ENCODE results near the gene NR3C2. TPM values are rescaled to one million over a fixed set of nuclear protein-coding genes. Genes with fewer than 3 reads are reported as not detected.

The NR3C2 gene
- polyA plus RNA-seq, 1 of the 3 experiments (the other 2 are of a cell fraction): 0.02 TPM

DNA sequence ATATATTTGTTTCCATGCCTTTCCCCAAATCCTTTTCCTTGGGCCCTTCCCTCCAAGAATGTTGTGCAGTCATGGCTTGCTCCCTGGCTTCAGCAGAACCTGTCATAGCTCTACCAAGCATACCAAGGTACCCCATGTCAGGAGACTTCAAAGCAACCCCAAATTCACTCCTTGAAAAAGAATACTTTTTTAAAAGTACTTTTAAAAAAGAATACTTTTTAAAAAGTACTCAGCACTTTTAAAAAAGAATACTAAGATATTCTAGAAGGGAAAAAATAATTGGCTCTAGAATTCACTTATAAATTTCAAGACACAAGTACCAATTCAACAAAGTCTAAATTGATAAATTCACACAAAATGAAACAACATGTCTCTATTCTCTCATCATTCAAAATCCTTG, 76.0 kb downstream of the NR3C2 start:
- no peak for DNase-seq
- Histone ChIP-seq H3F3A (replicated peaks; ENCODE audit: insufficient read depth) (no peaks in the 10 kb centered on the region), H3K79me2 (ENCODE audit: insufficient read depth) (no peaks in the 10 kb centered on the region), H3K9me2 (no peaks in the 10 kb centered on the region), H3K4me2 (no peak overlapping the region), H4K20me1 (ENCODE audit: insufficient read depth) (no peaks in the 10 kb centered on the region), H3K36me3 (replicated peaks in 1 of 2; ENCODE audit: control insufficient read depth in 1 of 2, insufficient read depth in 2 of 2, low read length in 1 of 2) (no peaks in the 10 kb centered on the region), H3K27me3 (ENCODE audit: insufficient read depth) (no peaks in the 10 kb centered on the region; the same call in 1 of the 2 replicates), H3K4me1 (ENCODE audit: control insufficient read depth in 1 of 2, insufficient read depth in 2 of 2, low read depth in 1 of 2, low read length in 1 of 2) (no peaks in the 10 kb centered on the region), H3K9ac (no peak overlapping the region), H2AFZ (ENCODE audit: low read depth) (no peak overlapping the region), H3K4me3 (ENCODE audit: low read depth in 2 of 2, low read length in 1 of 2) (no peak overlapping the region), H3K27ac (ENCODE audit: low read depth in 2 of 2, low read length in 1 of 2) (no peak overlapping the region), H3K9me3 (no peaks in the 10 kb centered on the region)
- ChIA-PET CTCF (interaction anchor here (0.6 kb wide), 1 partner anchor 70 kb away, joined by 3 read pairs; no protein-coding TSS in a partner anchor), POLR2A (no interaction called here)
- TF ChIP-seq USF1 (IDR thresholded peaks at IDR 0.05; ENCODE audit: borderline replicate concordance, low read depth) (no peak), TAF1 (IDR thresholded peaks at IDR 0.05; ENCODE audit: borderline replicate concordance, low read depth, low read length) (no peak), RAD21 (IDR thresholded peaks at IDR 0.05; ENCODE audit: low read length) (no peak), RXRA (IDR thresholded peaks at IDR 0.05; ENCODE audit: borderline replicate concordance, low read depth) (no peak), USF2 (IDR thresholded peaks at IDR 0.05; ENCODE audit: borderline replicate concordance, low read depth, low read length) (no peak), EP300 (IDR thresholded peaks at IDR 0.05; ENCODE audit: borderline replicate concordance in 1 of 2, low read depth in 1 of 2, low read length in 1 of 2) (no peak), RFX5 (IDR thresholded peaks at IDR 0.05; ENCODE audit: low read length) (no peak), MXI1 (IDR thresholded peaks at IDR 0.05; ENCODE audit: low read depth, low read length) (no peak)
- TF ChIP-seq, protein P1, sequence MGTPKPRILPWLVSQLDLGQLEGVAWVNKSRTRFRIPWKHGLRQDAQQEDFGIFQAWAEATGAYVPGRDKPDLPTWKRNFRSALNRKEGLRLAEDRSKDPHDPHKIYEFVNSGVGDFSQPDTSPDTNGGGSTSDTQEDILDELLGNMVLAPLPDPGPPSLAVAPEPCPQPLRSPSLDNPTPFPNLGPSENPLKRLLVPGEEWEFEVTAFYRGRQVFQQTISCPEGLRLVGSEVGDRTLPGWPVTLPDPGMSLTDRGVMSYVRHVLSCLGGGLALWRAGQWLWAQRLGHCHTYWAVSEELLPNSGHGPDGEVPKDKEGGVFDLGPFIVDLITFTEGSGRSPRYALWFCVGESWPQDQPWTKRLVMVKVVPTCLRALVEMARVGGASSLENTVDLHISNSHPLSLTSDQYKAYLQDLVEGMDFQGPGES (IDR thresholded peaks at IDR 0.05; ENCODE audit: low read depth, low read length): no peak
- TF ChIP-seq, protein P2, sequence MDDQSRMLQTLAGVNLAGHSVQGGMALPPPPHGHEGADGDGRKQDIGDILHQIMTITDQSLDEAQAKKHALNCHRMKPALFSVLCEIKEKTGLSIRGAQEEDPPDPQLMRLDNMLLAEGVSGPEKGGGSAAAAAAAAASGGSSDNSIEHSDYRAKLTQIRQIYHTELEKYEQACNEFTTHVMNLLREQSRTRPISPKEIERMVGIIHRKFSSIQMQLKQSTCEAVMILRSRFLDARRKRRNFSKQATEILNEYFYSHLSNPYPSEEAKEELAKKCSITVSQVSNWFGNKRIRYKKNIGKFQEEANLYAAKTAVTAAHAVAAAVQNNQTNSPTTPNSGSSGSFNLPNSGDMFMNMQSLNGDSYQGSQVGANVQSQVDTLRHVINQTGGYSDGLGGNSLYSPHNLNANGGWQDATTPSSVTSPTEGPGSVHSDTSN (IDR thresholded peaks at IDR 0.05): no peak
- TF ChIP-seq, protein P3, sequence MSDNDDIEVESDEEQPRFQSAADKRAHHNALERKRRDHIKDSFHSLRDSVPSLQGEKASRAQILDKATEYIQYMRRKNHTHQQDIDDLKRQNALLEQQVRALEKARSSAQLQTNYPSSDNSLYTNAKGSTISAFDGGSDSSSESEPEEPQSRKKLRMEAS (IDR thresholded peaks at IDR 0.05; ENCODE audit: low read depth): no peak

DNA sequence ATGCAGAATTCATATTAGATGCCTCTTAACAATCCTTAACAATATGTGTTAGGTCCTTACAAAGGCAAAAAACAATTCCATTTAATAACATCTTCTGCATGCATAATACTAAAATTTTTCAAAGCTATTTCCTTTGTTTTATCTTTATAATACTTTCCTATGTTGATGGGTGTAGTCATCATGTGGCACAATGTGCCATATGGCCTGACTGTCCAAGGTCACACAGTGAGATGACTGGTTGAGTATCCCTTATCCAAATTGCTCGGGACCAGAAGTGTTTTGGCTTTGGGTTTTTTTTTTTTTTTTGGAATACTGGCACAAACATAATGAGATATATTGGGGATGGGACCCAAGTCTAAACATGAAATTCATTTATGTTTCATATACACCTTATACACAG, 77.7 kb downstream of the NR3C2 start:
- Histone ChIP-seq H3K79me2 (ENCODE audit: insufficient read depth) (no peaks in the 10 kb centered on the region), H3K9me2 (no peaks in the 10 kb centered on the region), H3K36me3 (replicated peaks in 1 of 2; ENCODE audit: control insufficient read depth in 1 of 2, insufficient read depth in 2 of 2, low read length in 1 of 2) (no peaks in the 10 kb centered on the region), H3K9me3 (no peaks in the 10 kb centered on the region), H3K27ac (ENCODE audit: low read depth in 2 of 2, low read length in 1 of 2) (no peak overlapping the region), H3K27me3 (ENCODE audit: insufficient read depth) (no peaks in the 10 kb centered on the region; the same call in 1 of the 2 replicates), H3K9ac (no peak overlapping the region), H3K4me3 (ENCODE audit: low read depth in 2 of 2, low read length in 1 of 2) (no peak overlapping the region), H2AFZ (ENCODE audit: low read depth) (no peak overlapping the region), H4K20me1 (ENCODE audit: insufficient read depth) (no peaks in the 10 kb centered on the region), H3K4me1 (ENCODE audit: control insufficient read depth in 1 of 2, insufficient read depth in 2 of 2, low read depth in 1 of 2, low read length in 1 of 2) (no peaks in the 10 kb centered on the region; a peak in 1 of 4 replicates), H3K4me2 (no peak overlapping the region), H3F3A (replicated peaks; ENCODE audit: insufficient read depth) (no peaks in the 10 kb centered on the region)
- DNase-seq: no peak
- POLR2A ChIA-PET: no interaction called here
- CTCF ChIA-PET: no interaction called here
- WGBS (ENCODE audit: low lambda C conversion rate): 7% methylated on average over 1 of the region's 1 CpG
- no peak for TF ChIP-seq REST (IDR thresholded peaks at IDR 0.05; ENCODE audit: low read depth, low read length)
- TF ChIP-seq FOSL2 (IDR thresholded peaks at IDR 0.05; ENCODE audit: borderline replicate concordance, low read depth): no peak
- no peak for TF ChIP-seq NRF1 (IDR thresholded peaks at IDR 0.05; ENCODE audit: low read depth, low read length)
- no peak for TF ChIP-seq EP300 (IDR thresholded peaks at IDR 0.05; ENCODE audit: borderline replicate concordance in 1 of 2, low read depth in 1 of 2, low read length in 1 of 2)
- no peak for TF ChIP-seq TAF1 (IDR thresholded peaks at IDR 0.05; ENCODE audit: borderline replicate concordance, low read depth, low read length)
- no peak for TF ChIP-seq EZH2phosphoT487 (IDR thresholded peaks at IDR 0.05; ENCODE audit: borderline replicate concordance, low read depth)
- no peak for TF ChIP-seq USF1 (IDR thresholded peaks at IDR 0.05; ENCODE audit: borderline replicate concordance, low read depth)
- TF ChIP-seq SIN3A (IDR thresholded peaks at IDR 0.05; ENCODE audit: borderline replicate concordance, low read depth, low read length): no peak
- no peak for TF ChIP-seq RXRA (IDR thresholded peaks at IDR 0.05; ENCODE audit: borderline replicate concordance, low read depth)
- TF ChIP-seq FOXM1 (IDR thresholded peaks at IDR 0.05; ENCODE audit: low read depth): no peak
- TF ChIP-seq CHD2 (IDR thresholded peaks at IDR 0.05; ENCODE audit: low read length, partially characterized antibody): no peak

Measured in SK-N-SH (cell line).